H1 (cell line): ENCODE data around the gene LTO1. TPM values are rescaled to one million over a fixed set of nuclear protein-coding genes. Genes with fewer than 3 reads are reported as not detected.
A peak's percentile ranks its signal among the peaks of the same experiment; 100 is the strongest.

Experiments
- CTCF ChIA-PET: fragments of 300-600 bp; sonication (Branson Sonifier 250); formaldehyde crosslinking; loops from one replicate; lab custom pipeline; 2021; ENCODE audit not compliant: partially characterized antibody; lab: Charles Lee
- POLR2A ChIA-PET: fragments of 300-600 bp; sonication (Branson Sonifier 250); formaldehyde crosslinking; loops from one replicate; lab custom pipeline; 2021; ENCODE audit warnings: inconsistent platforms; ENCODE audit not compliant: partially characterized antibody; lab: Charles Lee
- DNase-seq, 2 experiments: peaks; one replicate each; pipeline versions ENCODE4 v3.0.0 to v3.0.0-alpha.2; 2010 to 2022; ENCODE audit warnings: low spot score in 2 of 2, low read depth in 1 of 2, mixed read lengths in 1 of 2
- FAIRE-seq: peaks from 2 replicates; lab custom pipeline; 2011; peaks lifted over from hg19 to GRCh38; lab: Jason Lieb, UNC
- H2AFZ ChIP-seq: 2 replicates; pipeline ENCODE4 v1.8.1; 2012; ENCODE audit warnings: low read length, inconsistent platforms
- H2AK5ac ChIP-seq: 2 replicates; pipeline ENCODE4 v1.6.1; 2013; ENCODE audit warnings: low read depth, low read length
- H2BK120ac ChIP-seq: replicated peaks from 2 replicates; pipeline ENCODE3; 2013; ENCODE audit warnings: low read depth, low read length, inconsistent platforms
- H2BK12ac ChIP-seq: 2 replicates; pipeline ENCODE4 v1.6.1; 2013; ENCODE audit warnings: low read depth, low read length
- H2BK15ac ChIP-seq: 2 replicates; pipeline ENCODE4 v1.6.1; 2013; ENCODE audit warnings: low read length
- H2BK20ac ChIP-seq: 2 replicates; pipeline ENCODE4 v1.6.1; 2013; ENCODE audit warnings: low read length
- H2BK5ac ChIP-seq: 2 replicates; pipeline ENCODE4 v1.6.1; 2013; ENCODE audit warnings: low read depth, low read length
- H3K14ac ChIP-seq: 2 replicates; pipeline ENCODE4 v1.6.1; 2013; ENCODE audit warnings: inconsistent platforms; ENCODE audit not compliant: insufficient read length
- H3K18ac ChIP-seq: 2 replicates; pipeline ENCODE4 v1.6.1; 2013; ENCODE audit warnings: low read length; ENCODE audit errors: extremely low read depth
- H3K23ac ChIP-seq: 2 replicates; pipeline ENCODE4 v1.6.1; 2013; ENCODE audit warnings: inconsistent platforms; ENCODE audit not compliant: insufficient read length
- H3K23me2 ChIP-seq: 2 replicates; pipeline ENCODE4 v1.6.1; 2013; ENCODE audit warnings: low read depth, low read length
- H3K27ac ChIP-seq: 2 replicates; pipeline ENCODE4 v1.6.1; 2011; ENCODE audit warnings: low read depth, low read length, inconsistent platforms
- H3K27me3 ChIP-seq, 4 experiments: replicated peaks in 1 of 4; 1 replicate in 1 of 4; 2 replicates in 3 of 4; pipeline versions ENCODE4 v1.6.1 to v1.8.1; 2011 to 2013; ENCODE audit warnings: low read length in 3 of 4, mild to moderate bottlenecking in 3 of 4, inconsistent platforms in 2 of 4, mixed read lengths in 2 of 4, moderate library complexity in 1 of 4; ENCODE audit not compliant: control insufficient read depth in 3 of 4, insufficient read depth in 3 of 4; ENCODE audit errors: extremely low read depth in 1 of 4
- H3K36me3 ChIP-seq, 4 experiments: 2 replicates each; pipeline versions ENCODE4 v1.6.1 to v1.8.1; 2011 to 2013; ENCODE audit warnings: mild to moderate bottlenecking in 4 of 4, low read length in 3 of 4, moderate library complexity in 2 of 4, control low read depth in 1 of 4, inconsistent platforms in 1 of 4; ENCODE audit not compliant: insufficient read depth in 4 of 4, control insufficient read depth in 2 of 4
- H3K4ac ChIP-seq: replicated peaks from 2 replicates; pipeline ENCODE3; 2013; ENCODE audit warnings: low read length, low read depth, mixed read lengths, inconsistent platforms; ENCODE audit not compliant: insufficient read length
- H3K4me1 ChIP-seq, 4 experiments: replicated peaks in 1 of 4; 1 replicate in 1 of 4; 2 replicates in 3 of 4; pipeline versions ENCODE4 v1.6.1 to v1.8.1; 2011 to 2013; ENCODE audit warnings: low read length in 3 of 4, inconsistent platforms in 2 of 4, mixed read lengths in 1 of 4; ENCODE audit not compliant: insufficient read depth in 4 of 4, control insufficient read depth in 3 of 4
- H3K4me2 ChIP-seq, 2 experiments: 2 replicates each; pipeline versions ENCODE4 v1.6.1 to v1.8.1; 2011 to 2013; ENCODE audit warnings: low read depth in 2 of 2, low read length in 2 of 2, control low read depth in 1 of 2, inconsistent platforms in 1 of 2, mild to moderate bottlenecking in 1 of 2; ENCODE audit not compliant: insufficient read depth in 1 of 2
- H3K4me3 ChIP-seq, 4 experiments: fragments of 200-600, 300-600 bp in 1 of 4; sonication (generic), shearing (Covaris generic), sonication (Bioruptor Twin) in 1 of 4; 2 replicates each; pipeline versions ENCODE4 v1.5.1 to v1.8.1; 2011 to 2016; ENCODE audit warnings: low read length in 4 of 4, low read depth in 3 of 4, control low read depth in 2 of 4, inconsistent platforms in 2 of 4, mild to moderate bottlenecking in 2 of 4, mixed read lengths in 1 of 4, moderate library complexity in 1 of 4; ENCODE audit not compliant: insufficient read depth in 2 of 4; ENCODE audit errors: extremely low read depth in 1 of 4
- H3K56ac ChIP-seq: replicated peaks from 2 replicates; pipeline ENCODE3; 2013; ENCODE audit warnings: low read depth, mild to moderate bottlenecking, mixed read lengths, low read length, inconsistent platforms; ENCODE audit not compliant: insufficient read length
- H3K79me1 ChIP-seq: 2 replicates; pipeline ENCODE4 v1.6.1; 2013; ENCODE audit warnings: low read depth, low read length, control low read depth
- H3K79me2 ChIP-seq, 2 experiments: 2 replicates each; pipeline versions ENCODE4 v1.6.1 to v1.8.1; 2012 to 2013; ENCODE audit warnings: low read length in 2 of 2, mild to moderate bottlenecking in 2 of 2, inconsistent platforms in 1 of 2; ENCODE audit not compliant: insufficient read depth in 2 of 2, control insufficient read depth in 1 of 2
- H3K9ac ChIP-seq, 4 experiments: replicated peaks in 1 of 4; 1 replicate in 1 of 4; 2 replicates in 3 of 4; pipeline versions ENCODE4 v1.6.1 to v1.8.1; 2011 to 2013; ENCODE audit warnings: low read depth in 3 of 4, low read length in 3 of 4, control low read depth in 2 of 4, mild to moderate bottlenecking in 2 of 4, moderate library complexity in 2 of 4, inconsistent platforms in 1 of 4; ENCODE audit errors: extremely low read depth in 1 of 4
- H3K9me3 ChIP-seq, 2 experiments: 2 replicates each; pipeline versions ENCODE4 v1.6.1 to v1.8.1; 2012 to 2013; ENCODE audit warnings: mild to moderate bottlenecking in 2 of 2, moderate library complexity in 2 of 2, control low read depth in 1 of 2, inconsistent platforms in 1 of 2, low read depth in 1 of 2, low read length in 1 of 2, mixed read lengths in 1 of 2; ENCODE audit not compliant: insufficient read depth in 2 of 2
- H4K20me1 ChIP-seq, 2 experiments: replicated peaks in 1 of 2; 2 replicates each; pipeline versions ENCODE3 to v1.8.1; 2011 to 2013; ENCODE audit warnings: inconsistent platforms in 2 of 2, low read length in 2 of 2, mild to moderate bottlenecking in 1 of 2; ENCODE audit not compliant: insufficient read depth in 2 of 2, control insufficient read depth in 1 of 2
- H4K5ac ChIP-seq: 2 replicates; pipeline ENCODE4 v1.6.1; 2013; ENCODE audit warnings: low read length, low read depth, mixed read lengths, inconsistent platforms; ENCODE audit not compliant: insufficient read length
- H4K8ac ChIP-seq: 2 replicates; pipeline ENCODE4 v1.8.0; 2013; ENCODE audit warnings: mild to moderate bottlenecking, moderate library complexity, low read length, inconsistent platforms; ENCODE audit not compliant: insufficient read depth; ENCODE audit errors: extremely low read depth
- H4K91ac ChIP-seq: replicated peaks from 2 replicates; pipeline ENCODE3; 2013; ENCODE audit warnings: low read length, mixed read lengths, inconsistent platforms; ENCODE audit not compliant: insufficient read length
- CTCF ChIP-seq, 3 experiments: IDR thresholded peaks; 1 replicate in 2 of 3; 2 replicates in 1 of 3; pipeline versions ENCODE4 v1.5.1 to v1.6.1; 2011; ENCODE audit warnings: low read length in 3 of 3, mild to moderate bottlenecking in 3 of 3, inconsistent platforms in 2 of 3, low read depth in 1 of 3, moderate library complexity in 1 of 3; ENCODE audit not compliant: insufficient read depth in 1 of 3; ENCODE audit errors: control extremely low read depth in 1 of 3
- NANOG ChIP-seq: IDR thresholded peaks from 2 replicates; pipeline ENCODE4 v1.6.1; 2011; ENCODE audit warnings: low read length, low read depth, mild to moderate bottlenecking, inconsistent platforms; ENCODE audit not compliant: insufficient read depth, poor library complexity, severe bottlenecking
- RAD21 ChIP-seq, 2 experiments: IDR thresholded peaks in 1 of 2; conservative IDR thresholded peaks in 1 of 2; 2 replicates each; pipeline ENCODE4 v1.6.1; 2011; ENCODE audit warnings: low read depth in 2 of 2, low read length in 2 of 2, improper control_type of control experiment in 1 of 2, inconsistent platforms in 1 of 2, mild to moderate bottlenecking in 1 of 2, moderate library complexity in 1 of 2
- WGBS, 2 experiments: shearing (Covaris generic) in 1 of 2; methylation state at CpG; one replicate each; pipeline versions ENCODE4 v1.1.6 to v1.1.7; 2013 to 2015; ENCODE audit warnings: low lambda C conversion rate in 2 of 2, mixed read lengths in 2 of 2, inconsistent platforms in 1 of 2, low coverage in 1 of 2, missing lambda C conversion rate in 1 of 2; ENCODE audit not compliant: insufficient replicate concordance in 2 of 2, insufficient coverage in 1 of 2, insufficient read length in 1 of 2; ENCODE audit errors: extremely low coverage in 1 of 2, missing lambda C conversion rate in 1 of 2; 5-methylcytosine and 5-hydroxymethylcytosine counted together
- polyA plus RNA-seq, 7 experiments: library from polyadenylated mRNA; depleted of rRNA in 3 of 7; stranded (reverse) in 5 of 7; unstranded in 2 of 7; fragments of >200 nt in 5 of 7; fragments of 200-250 nt in 2 of 7; gene quantifications; 1 replicate in 5 of 7; 2 replicates in 1 of 7; 4 replicates in 1 of 7; pipeline versions ENCODE4 v1.2.1 to v1.2.3, GENCODE V29; 2011 to 2013; ENCODE audit warnings: missing spikeins in 2 of 7, mixed read lengths in 2 of 7
- total RNA-seq: library from RNA; stranded (reverse); fragmentation: NEBNext Ultra II Directional; extraction: Animal tissue kit (Norgen Biotek cat#: 25700); gene quantifications from 2 replicates; pipeline ENCODE4 v1.2.1, GENCODE V29; 2021

The LTO1 gene
- total and polyA plus RNA-seq, 2 of the 8 experiments (the other 6 are each of a cell fraction or from before 2014, with no cell fraction given): 15.4 to 21.3 TPM

GRCh38 chr11:69662021-69662698 is 13.0 kb downstream of the LTO1 start:
- Histone ChIP-seq H3K4me3 (no peak overlapping the region), H3K23ac (no peak overlapping the region), H3K79me1 (no peaks in the 10 kb centered on the region), H4K5ac (no peak overlapping the region), H4K91ac (no peak overlapping the region), H3K79me2 (no peaks in the 10 kb centered on the region), H3K9ac (no peak overlapping the region), H4K8ac (no peak overlapping the region), H2BK20ac (no peak overlapping the region), H3K4me1 (peaks cover 5 to 16% (median 13%) of the 10 kb centered on the region in 4 experiments), H3K27ac (no peak overlapping the region), H2AFZ (no peak overlapping the region), H3K9me3 (no peaks in the 10 kb centered on the region), H3K4me2 (no peak overlapping the region), H2BK15ac (no peak overlapping the region), H2AK5ac (no peak overlapping the region), H2BK120ac (no peak overlapping the region), H2BK5ac (no peak overlapping the region), H3K4ac (no peak overlapping the region), H4K20me1 (peaks cover 0 to 2% of the 10 kb centered on the region in 2 experiments), H2BK12ac (no peak overlapping the region), H3K18ac (no peak overlapping the region)
- CTCF ChIA-PET: interaction anchor here (0.6 to 8.4 kb wide), 21 partner anchors 8 to 560 kb away, joined by 3 to 81 read pairs (median 4); partner anchors contain the start of gene LTO1
- WGBS, 2 experiments: 89% methylated on average over 16 of the region's 16 CpGs; no CpG with 5 or more reads in 1 of the 2 experiments
- POLR2A ChIA-PET: interaction anchor here (1.4 to 10.9 kb wide), 4 partner anchors 12 to 21 kb away, joined by 3 to 197 read pairs (median 6); partner anchors contain the start of genes CCND1 and LTO1
- DNase-seq: no peak
- TF ChIP-seq RAD21 (IDR thresholded peaks at IDR 0.05 in 1 of 2, conservative IDR thresholded peaks at IDR 0.05 in 1 of 2; ENCODE audit: low read depth in 2 of 2, low read length in 2 of 2) (peak; percentile 53 to 56), CTCF (IDR thresholded peaks at IDR 0.05; ENCODE audit: control extremely low read depth in 1 of 3, insufficient read depth in 1 of 3, low read depth in 1 of 3, low read length in 3 of 3) (peak; percentile 47 to 74 (median 54)), NANOG (no peak)
- TF ChIP-seq, all 59 proteins: peak for 2
- no peaks in the 10 kb centered on the region for H3K23me2 ChIP-seq
- H3K36me3 ChIP-seq: peaks cover 0 to 4% (median under 1%) of the 10 kb centered on the region in 4 experiments; a peak in 3 of 8 replicates
- H3K14ac ChIP-seq: no peak overlapping the region
- no peak overlapping the region for H3K56ac ChIP-seq
- no peaks in the 10 kb centered on the region; a peak in 1 of 7 replicates for H3K27me3 ChIP-seq
- FAIRE-seq: peak; percentile 7
